Inferior parietal cortex (tissue), 1 donor: Measurements from ENCODE around the gene MAD1L1.
"Not testable (repeated sequence)": the region's sequence is repeated elsewhere in the genome, so short reads cannot be mapped to it uniquely, and the experiment has no call there.

Source experiments
- DNase-seq: peaks from one replicate; pipeline ENCODE4 v3.0.0-alpha.2; 2016; ENCODE audit errors: extremely low spot score

MAD1L1 gene

GRCh38 chr7:2175514-2175913 is 57.2 kb downstream of the MAD1L1 start:
- DNase-seq = no peak

GRCh38 chr7:2175091-2175490 is 57.7 kb downstream of the MAD1L1 start:
- DNase-seq = no peak

- no peak for DNase-seq
Measured at GRCh38 chr7:2173189-2173827, 59.4 kb downstream of the MAD1L1 start.

- peak; percentile 40 for DNase-seq
Measured at GRCh38 chr7:2172311-2173188, 60.2 kb downstream of the MAD1L1 start.

GRCh38 chr7:2171855-2172254 is 60.9 kb downstream of the MAD1L1 start:
- no peak for DNase-seq

- no peak for DNase-seq
Measured at GRCh38 chr7:2170576-2171521, 61.9 kb downstream of the MAD1L1 start.

- DNase-seq = no peak
Measured at GRCh38 chr7:2169923-2170575, 62.7 kb downstream of the MAD1L1 start.

GRCh38 chr7:2168615-2169311 is 64.0 kb downstream of the MAD1L1 start:
- no peak for DNase-seq

GRCh38 chr7:2166625-2167280 is 66.0 kb downstream of the MAD1L1 start:
- no peak for DNase-seq

- no peak for DNase-seq
Measured at GRCh38 chr7:2165610-2166594, 66.8 kb downstream of the MAD1L1 start.

- DNase-seq = no peak
Measured at GRCh38 chr7:2165239-2165609, 67.5 kb downstream of the MAD1L1 start.

GRCh38 chr7:2164646-2165045 is 68.1 kb downstream of the MAD1L1 start:
- DNase-seq = no peak

- DNase-seq = no peak
Measured at GRCh38 chr7:2163600-2164555, 68.9 kb downstream of the MAD1L1 start.

GRCh38 chr7:2162959-2163358 is 69.8 kb downstream of the MAD1L1 start:
- DNase-seq = no peak

- not testable (repeated sequence) for DNase-seq
Measured at GRCh38 chr7:2162004-2162902, 70.5 kb downstream of the MAD1L1 start.

GRCh38 chr7:2159176-2159520 is 73.6 kb downstream of the MAD1L1 start:
- DNase-seq = no peak
